Spinal cord (tissue), 10 donors: ENCODE measurements around the gene RNF114. TPM values are rescaled to one million over a fixed set of nuclear protein-coding genes. Genes with fewer than 3 reads are reported as not detected.
A peak's percentile ranks its signal among the peaks of the same experiment; 100 is the strongest.

Experiments used
- DNase-seq, 6 donors: peaks; one replicate each; pipeline versions ENCODE4 v3.0.0 to v3.0.0-alpha.2; 2013 to 2015; ENCODE audit warnings: low spot score in 6 of 6, low read depth in 4 of 6
- H3K27ac ChIP-seq: one replicate; pipeline ENCODE4 v1.5.1; 2013; ENCODE audit warnings: low read depth, low read length, control low read depth
- H3K27me3 ChIP-seq: one replicate; pipeline ENCODE4 v1.6.1; 2013; ENCODE audit warnings: low read length; ENCODE audit not compliant: control insufficient read depth, insufficient read depth
- H3K36me3 ChIP-seq: one replicate; pipeline ENCODE4 v1.6.1; 2013; ENCODE audit warnings: low read length; ENCODE audit not compliant: control insufficient read depth, insufficient read depth
- H3K4me1 ChIP-seq: one replicate; pipeline ENCODE4 v1.6.1; 2013; ENCODE audit warnings: low read length; ENCODE audit not compliant: control insufficient read depth, insufficient read depth
- H3K4me3 ChIP-seq: one replicate; pipeline ENCODE4 v1.5.1; 2013; ENCODE audit warnings: low read depth, low read length, control low read depth
- H3K9me3 ChIP-seq: one replicate; pipeline ENCODE4 v1.6.1; 2013; ENCODE audit warnings: low read length; ENCODE audit not compliant: control insufficient read depth, insufficient read depth
- WGBS: methylation state at CpG from one replicate; pipeline ENCODE4 v1.1.5; 2013; ENCODE audit warnings: missing lambda C conversion rate; ENCODE audit not compliant: insufficient coverage; 5-methylcytosine and 5-hydroxymethylcytosine counted together
- polyA plus RNA-seq, 2 donors: library from polyadenylated mRNA; unstranded; fragments of 120-200 nt; gene quantifications; one replicate each; pipeline ENCODE4 v1.2.1, GENCODE V29; 2013; ENCODE audit not compliant: insufficient read length in 2 of 2
- total RNA-seq, 2 donors: library from RNA; depleted of rRNA in 1 of 2; stranded (reverse); fragments of 120-200 nt in 1 of 2; fragments of >200 nt in 1 of 2; gene quantifications; one replicate each; pipeline versions ENCODE4 v1.2.3 to v1.2.4, GENCODE V29; 2013 to 2014
- donor health status: healthy.

RNF114 gene
- total and polyA plus RNA-seq, 4 donors = 39.4 to 63.8 (median 57.3) TPM

- Histone ChIP-seq H3K4me3 (peak overlapping the region; percentile 96), H3K4me1 (peaks cover 57% of the 10 kb centered on the region), H3K27ac (peak overlapping the region; percentile 71), H3K36me3 (peaks cover 22% of the 10 kb centered on the region), H3K9me3 (no peaks in the 10 kb centered on the region), H3K27me3 (no peaks in the 10 kb centered on the region)
- WGBS = 65% methylated on average over 10 of the region's 16 CpGs
- DNase-seq = peak in 1 of 6 donors; percentile 67
These were observed 22.7 kb upstream of the RNF114 start for GRCh38 chr20:49913399-49914047.

GRCh38 chr20:49914310-49915117 is 21.7 kb upstream of the RNF114 start:
- WGBS = 4% methylated on average over 19 of the region's 19 CpGs

GRCh38 chr20:49915118-49915379 is 21.1 kb upstream of the RNF114 start:
- no peak for DNase-seq
- under 1% methylated on average over 23 of the region's 23 CpGs for WGBS

More at GRCh38 chr20:49914310-49915117, 21.7 kb upstream of the RNF114 start:
- H3K4me1 ChIP-seq = peaks cover 54% of the 10 kb centered on the region
- H3K4me3 ChIP-seq = peak overlapping the region; percentile 96
- no peaks in the 10 kb centered on the region for H3K27me3 ChIP-seq
- H3K36me3 ChIP-seq = peaks cover 12% of the 10 kb centered on the region
- peak overlapping the region; percentile 100 for H3K27ac ChIP-seq
- no peaks in the 10 kb centered on the region for H3K9me3 ChIP-seq
- DNase-seq = peak in 1 of 6 donors; percentile 33

GRCh38 chr20:49915380-49916145 is 20.6 kb upstream of the RNF114 start, which contains the start of gene SPATA2:
TSS of gene SPATA2 (minus strand) at chr20:49915529. CDS start at chr20:49908490, 7,039 bp downstream.
- H3K9me3 ChIP-seq = no peaks in the 10 kb centered on the region
- DNase-seq = peak; percentile 89 to 99 (median 93)
- peak within 1 kb of the TSS; percentile 96 for H3K4me3 ChIP-seq
- no peaks in the 10 kb centered on the region for H3K27me3 ChIP-seq
- H3K36me3 ChIP-seq = peaks cover 3% of the 10 kb centered on the region
- H3K27ac ChIP-seq = peak within 1 kb of the TSS; percentile 100
- under 1% methylated on average over 69 of the region's 69 CpGs for WGBS
- peaks cover 43% of the 10 kb centered on the region for H3K4me1 ChIP-seq

More at GRCh38 chr20:49915118-49915379, 21.1 kb upstream of the RNF114 start:
- Histone ChIP-seq H3K27me3 (no peaks in the 10 kb centered on the region), H3K4me1 (peaks cover 49% of the 10 kb centered on the region), H3K9me3 (no peaks in the 10 kb centered on the region), H3K36me3 (peaks cover 7% of the 10 kb centered on the region), H3K4me3 (peak overlapping the region; percentile 96), H3K27ac (peak overlapping the region; percentile 100)

GRCh38 chr20:49916146-49917002 is 19.8 kb upstream of the RNF114 start:
- peaks cover 35% of the 10 kb centered on the region for H3K4me1 ChIP-seq
- DNase-seq = no peak
- H3K27me3 ChIP-seq = no peaks in the 10 kb centered on the region
- H3K4me3 ChIP-seq = peak overlapping the region; percentile 96
- WGBS = 28% methylated on average over 2 of the region's 19 CpGs
- H3K9me3 ChIP-seq = no peaks in the 10 kb centered on the region
- H3K36me3 ChIP-seq = no peaks in the 10 kb centered on the region
- peak overlapping the region; percentile 100 for H3K27ac ChIP-seq

GRCh38 chr20:49918446-49918845 is 17.8 kb upstream of the RNF114 start:
- DNase-seq = no peak
- Histone ChIP-seq H3K27ac (no peak overlapping the region), H3K9me3 (no peaks in the 10 kb centered on the region), H3K36me3 (no peaks in the 10 kb centered on the region), H3K27me3 (no peaks in the 10 kb centered on the region), H3K4me1 (peaks cover 22% of the 10 kb centered on the region), H3K4me3 (no peak overlapping the region)
- WGBS = no CpG with 5 or more reads among the region's 3 CpGs

- 68% methylated on average over 5 of the region's 7 CpGs for WGBS
- H3K27me3 ChIP-seq = no peaks in the 10 kb centered on the region
- no peaks in the 10 kb centered on the region for H3K9me3 ChIP-seq
- H3K27ac ChIP-seq = no peak overlapping the region
- H3K36me3 ChIP-seq = no peaks in the 10 kb centered on the region
- H3K4me3 ChIP-seq = no peak overlapping the region
- peaks cover 16% of the 10 kb centered on the region for H3K4me1 ChIP-seq
- no peak for DNase-seq
These were observed 17.2 kb upstream of the RNF114 start for GRCh38 chr20:49919009-49919408.

GRCh38 chr20:49919461-49919860 is 16.7 kb upstream of the RNF114 start:
- H3K27ac ChIP-seq = no peak overlapping the region

GRCh38 chr20:49924247-49924646 is 11.9 kb upstream of the RNF114 start:
- Histone ChIP-seq H3K36me3 (no peaks in the 10 kb centered on the region), H3K4me3 (no peak overlapping the region), H3K27me3 (no peaks in the 10 kb centered on the region), H3K4me1 (peaks cover 6% of the 10 kb centered on the region), H3K9me3 (no peaks in the 10 kb centered on the region), H3K27ac (no peak overlapping the region)
- 90% methylated on average over 2 of the region's 4 CpGs for WGBS
- DNase-seq = no peak

More at GRCh38 chr20:49919461-49919860, 16.7 kb upstream of the RNF114 start:
- Histone ChIP-seq H3K9me3 (no peaks in the 10 kb centered on the region), H3K4me3 (no peak overlapping the region), H3K27me3 (no peaks in the 10 kb centered on the region), H3K36me3 (no peaks in the 10 kb centered on the region), H3K4me1 (peaks cover 12% of the 10 kb centered on the region)
- WGBS = 70% methylated on average over 1 of the region's 2 CpGs
- no peak for DNase-seq
